Transverse colon (tissue), 4 donors: Measurements from ENCODE around the gene FGF3. TPM values are rescaled to one million over a fixed set of nuclear protein-coding genes. Genes with fewer than 3 reads are reported as not detected.

ENCODE experiments used
- DNase-seq: peaks from one replicate; pipeline ENCODE4 v3.0.0-alpha.2; 2019
- H3K27ac ChIP-seq, 4 donors: fragments of 200-600 bp; sonication (generic); 2 replicates each; pipeline ENCODE4 v1.5.1; 2016 to 2018; ENCODE audit warnings: inconsistent platforms in 4 of 4
- H3K27me3 ChIP-seq: fragments of 200-600 bp; sonication (generic); 2 replicates; pipeline ENCODE4 v1.5.1; 2017; ENCODE audit warnings: inconsistent platforms
- H3K36me3 ChIP-seq, 4 donors: fragments of 200-600 bp; sonication (generic); 2 replicates each; pipeline ENCODE4 v1.5.1; 2017 to 2019; ENCODE audit warnings: inconsistent platforms in 4 of 4
- H3K4me1 ChIP-seq, 4 donors: fragments of 200-600 bp; sonication (generic); 2 replicates each; pipeline ENCODE4 v1.5.1; 2017 to 2020; ENCODE audit warnings: inconsistent platforms in 4 of 4
- H3K4me3 ChIP-seq, 4 donors: fragments of 200-600 bp; sonication (generic); 1 replicate in 1 of 4; 2 replicates in 3 of 4; pipeline versions ENCODE4 v1.5.1 to v1.6.1; 2017 to 2019; ENCODE audit warnings: inconsistent platforms in 4 of 4
- H3K9me3 ChIP-seq, 2 donors: fragments of 200-600 bp; sonication (generic); 2 replicates each; pipeline ENCODE4 v1.5.1; 2017 to 2019; ENCODE audit warnings: inconsistent platforms in 2 of 2
- EP300 ChIP-seq: sonication (generic); formaldehyde crosslinking; IDR thresholded peaks from one replicate; pipeline ENCODE4 v1.6.1; 2017; ENCODE audit warnings: antibody characterized with exemption, low read depth
- POLR2A ChIP-seq: fragments of 450-650 bp; IDR thresholded peaks from one replicate; pipeline ENCODE4 v1.6.1; 2016; ENCODE audit warnings: antibody characterized with exemption, mild to moderate bottlenecking, moderate library complexity
- POLR2AphosphoS5 ChIP-seq, 3 donors: sonication (generic); formaldehyde crosslinking; IDR thresholded peaks; one replicate each; pipeline ENCODE4 v1.6.1; 2016; ENCODE audit warnings: antibody characterized with exemption in 3 of 3
- WGBS, 2 donors: methylation state at CpG; one replicate each; pipeline ENCODE4 v1.1.5; 2018; ENCODE audit warnings: low coverage in 1 of 2; 5-methylcytosine and 5-hydroxymethylcytosine counted together
- in situ Hi-C, 4 donors: fragments of 200-750 bp; cut with MboI; loops; one replicate each; pipeline versions ENCODE4 v1.15.0 to v1.15.1; 2017; ENCODE audit warnings: low sequenced_read_pairs in 3 of 4, low pct_ligation_motif_present in 1 of 4, low pct_unique_long_range_greater_than_20kb in 1 of 4
- intact Hi-C: fragments of 100-400 bp; cut with DNase I; formaldehyde crosslinking; loops from one replicate; pipeline ENCODE4 v1.15.1; 2023; ENCODE audit warnings: low total_unique reads
- total RNA-seq, 4 donors: library from RNA; depleted of rRNA; stranded (reverse); fragments of >200 nt; gene quantifications; one replicate each; pipeline ENCODE4 v1.1.0, GENCODE V29; 2016
- TF ChIP-seq, protein P1 (sequence below), 5 experiments: fragments of 200-600 bp in 3 of 5; fragments of 450-650 bp in 2 of 5; sonication (generic) in 3 of 5; IDR thresholded peaks; 1 replicate in 2 of 5; 2 replicates in 3 of 5; pipeline ENCODE4 v1.5.1; 2016 to 2017; ENCODE audit warnings: antibody characterized with exemption in 5 of 5, inconsistent platforms in 3 of 5, mild to moderate bottlenecking in 2 of 5, moderate library complexity in 1 of 5

FGF3 gene
- total RNA-seq, 4 donors from 2014 or later = not detected

DNA sequence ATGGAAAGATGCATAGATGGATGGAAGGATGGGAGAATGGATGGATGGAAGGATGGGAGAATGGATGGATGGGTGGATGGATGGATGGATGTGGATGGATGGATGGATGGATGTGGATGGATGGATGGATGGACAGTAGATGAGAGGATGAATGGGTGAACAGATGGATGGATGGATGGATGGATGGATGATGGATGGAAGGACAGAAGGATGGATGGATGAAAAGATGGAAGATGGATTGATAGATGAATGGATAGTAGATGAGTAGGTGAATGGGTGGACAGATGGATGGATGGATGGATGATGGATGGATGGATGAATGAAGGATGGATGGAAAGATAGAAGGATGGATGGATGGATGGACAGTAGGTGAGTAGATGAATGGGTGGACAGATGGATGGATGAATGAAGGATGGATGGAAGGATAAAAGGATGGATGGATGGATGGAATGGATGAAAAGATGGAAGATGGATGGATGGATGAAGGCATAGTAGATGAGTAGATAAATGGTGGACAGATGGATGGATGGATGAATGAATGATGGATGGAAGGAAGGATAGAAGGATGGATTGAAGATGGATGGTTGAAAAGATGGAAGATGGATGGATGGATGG lies 15.5 kb downstream of the FGF3 start:
- intact Hi-C loops (no loop called here), in situ Hi-C loops (no loop called here)
- Histone ChIP-seq H3K27me3 (peaks cover 3% of the 10 kb centered on the region), H3K36me3 (no peaks in the 10 kb centered on the region), H3K27ac (no peak overlapping the region), H3K4me1 (no peaks in the 10 kb centered on the region), H3K9me3 (no peaks in the 10 kb centered on the region), H3K4me3 (no peak overlapping the region)
- no peak for DNase-seq
- TF ChIP-seq, protein P1, sequence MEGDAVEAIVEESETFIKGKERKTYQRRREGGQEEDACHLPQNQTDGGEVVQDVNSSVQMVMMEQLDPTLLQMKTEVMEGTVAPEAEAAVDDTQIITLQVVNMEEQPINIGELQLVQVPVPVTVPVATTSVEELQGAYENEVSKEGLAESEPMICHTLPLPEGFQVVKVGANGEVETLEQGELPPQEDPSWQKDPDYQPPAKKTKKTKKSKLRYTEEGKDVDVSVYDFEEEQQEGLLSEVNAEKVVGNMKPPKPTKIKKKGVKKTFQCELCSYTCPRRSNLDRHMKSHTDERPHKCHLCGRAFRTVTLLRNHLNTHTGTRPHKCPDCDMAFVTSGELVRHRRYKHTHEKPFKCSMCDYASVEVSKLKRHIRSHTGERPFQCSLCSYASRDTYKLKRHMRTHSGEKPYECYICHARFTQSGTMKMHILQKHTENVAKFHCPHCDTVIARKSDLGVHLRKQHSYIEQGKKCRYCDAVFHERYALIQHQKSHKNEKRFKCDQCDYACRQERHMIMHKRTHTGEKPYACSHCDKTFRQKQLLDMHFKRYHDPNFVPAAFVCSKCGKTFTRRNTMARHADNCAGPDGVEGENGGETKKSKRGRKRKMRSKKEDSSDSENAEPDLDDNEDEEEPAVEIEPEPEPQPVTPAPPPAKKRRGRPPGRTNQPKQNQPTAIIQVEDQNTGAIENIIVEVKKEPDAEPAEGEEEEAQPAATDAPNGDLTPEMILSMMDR (IDR thresholded peaks at IDR 0.05) = no peak
- TF ChIP-seq EP300 (no peak), POLR2AphosphoS5 (IDR thresholded peaks at IDR 0.05) (no peak), POLR2A (no peak)

DNA sequence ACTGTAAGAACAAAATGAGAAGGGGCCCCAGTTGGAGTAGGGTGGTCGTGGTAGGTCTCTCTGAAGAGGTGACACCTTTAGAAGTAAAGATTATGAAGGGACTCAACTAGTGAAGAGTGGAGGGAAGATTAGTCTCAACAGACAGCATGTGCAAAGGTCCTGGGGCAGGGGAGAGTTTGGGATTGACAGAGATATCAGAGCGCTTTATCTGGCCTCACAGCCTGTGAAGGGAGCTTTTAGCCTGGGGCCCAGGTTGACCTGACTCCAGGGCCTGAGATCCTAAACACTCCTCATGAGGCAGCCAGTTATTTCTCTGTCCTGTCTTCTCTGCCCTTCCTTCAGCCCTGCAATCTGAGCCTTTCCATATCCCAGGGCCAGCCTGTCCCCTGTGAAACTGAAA lies 16.2 kb downstream of the FGF3 start:
- H3K4me3 ChIP-seq = no peak overlapping the region
- no peak overlapping the region for H3K27ac ChIP-seq
- no peaks in the 10 kb centered on the region for H3K27me3 ChIP-seq
- intact Hi-C loops (no loop called here), in situ Hi-C loops (no loop called here)
- H3K36me3 ChIP-seq = no peaks in the 10 kb centered on the region
- TF ChIP-seq POLR2A (no peak), POLR2AphosphoS5 (IDR thresholded peaks at IDR 0.05) (no peak), EP300 (no peak)
- TF ChIP-seq, protein P1 (IDR thresholded peaks at IDR 0.05) = no peak
- no peak for DNase-seq
- no peaks in the 10 kb centered on the region for H3K4me1 ChIP-seq
- WGBS, 2 donors = 67 to 70% methylated on average over 1 to 2 of the region's 2 CpGs
- no peaks in the 10 kb centered on the region for H3K9me3 ChIP-seq

DNA sequence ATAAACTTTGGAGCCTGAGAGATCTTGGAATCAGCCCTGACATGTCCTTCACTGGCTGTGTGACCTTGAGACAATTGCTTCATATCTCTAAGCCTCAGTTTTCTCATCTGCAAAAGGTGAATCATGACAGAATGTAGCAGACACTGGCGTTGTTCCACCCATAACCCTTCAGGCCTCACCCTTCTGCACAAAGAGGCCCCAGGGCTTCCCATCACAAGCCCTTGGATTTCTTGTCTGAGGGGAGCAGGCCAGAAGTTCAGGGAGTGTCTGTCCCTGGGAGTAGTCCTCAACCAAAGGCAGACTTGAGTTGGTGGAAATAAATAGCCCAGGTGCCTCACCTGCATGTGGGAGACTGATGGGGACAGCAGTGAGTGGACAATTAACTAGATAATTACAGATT lies 16.6 kb downstream of the FGF3 start:
- Histone ChIP-seq H3K36me3 (no peaks in the 10 kb centered on the region), H3K9me3 (no peaks in the 10 kb centered on the region), H3K4me1 (no peaks in the 10 kb centered on the region), H3K4me3 (no peak overlapping the region), H3K27me3 (no peaks in the 10 kb centered on the region), H3K27ac (no peak overlapping the region)
- DNase-seq = no peak
- in situ Hi-C loops = no loop called here
- WGBS, 2 donors = 60% methylated on average over 1 of the region's 1 CpG; no CpG with 5 or more reads in 1 of the 2 donors
- intact Hi-C loops = no loop called here
- no peak for TF ChIP-seq POLR2AphosphoS5 (IDR thresholded peaks at IDR 0.05)
- TF ChIP-seq, protein P1 (IDR thresholded peaks at IDR 0.05) = no peak
- no peak for TF ChIP-seq EP300
- no peak for TF ChIP-seq POLR2A

DNA sequence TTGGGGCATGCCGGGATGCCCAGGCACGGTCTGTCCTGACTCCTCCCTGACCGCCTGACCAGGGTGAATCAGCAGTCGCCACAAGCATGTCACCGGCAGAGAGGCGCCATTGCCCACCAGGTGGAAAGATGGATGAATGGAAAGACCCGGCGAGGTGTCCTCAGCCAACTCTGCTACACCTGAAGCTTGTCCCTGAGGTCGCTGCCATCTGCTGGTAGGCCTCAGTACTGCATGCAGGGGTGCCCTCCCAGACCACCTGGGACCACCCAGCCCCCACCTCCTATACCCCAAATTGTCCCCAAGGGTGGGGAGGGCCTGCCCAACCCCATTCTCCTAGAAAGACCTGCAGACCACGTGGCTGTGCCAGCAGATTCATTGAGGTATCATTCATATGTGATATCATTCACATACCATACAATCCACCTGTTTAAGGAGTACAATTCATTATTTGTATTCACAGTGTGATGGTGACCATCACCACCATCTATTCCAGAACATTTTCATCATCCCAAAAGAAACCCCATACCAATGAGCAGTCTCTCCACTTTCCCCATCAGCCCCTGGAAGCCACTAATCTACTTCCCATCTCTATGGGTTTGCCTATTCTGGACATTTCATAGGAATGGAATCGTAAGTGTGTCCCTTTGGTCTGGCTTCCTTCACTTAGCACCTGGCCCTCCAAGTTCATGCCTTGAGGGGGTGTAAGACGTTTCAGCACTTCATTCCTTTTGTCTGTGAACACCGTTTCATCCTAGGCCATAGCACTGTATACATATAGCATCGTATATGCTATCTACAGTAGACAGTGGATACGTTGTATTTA lies 17.5 kb downstream of the FGF3 start:
- intact Hi-C loops (no loop called here), in situ Hi-C loops (no loop called here)
- H3K36me3 ChIP-seq = no peaks in the 10 kb centered on the region
- H3K27me3 ChIP-seq = no peaks in the 10 kb centered on the region
- DNase-seq = no peak
- H3K27ac ChIP-seq = no peak overlapping the region
- H3K4me1 ChIP-seq = no peaks in the 10 kb centered on the region
- H3K4me3 ChIP-seq = no peak overlapping the region
- TF ChIP-seq, protein P1 (IDR thresholded peaks at IDR 0.05) = peak; percentile 47 to 66 (median 63)
- TF ChIP-seq POLR2A = no peak
- WGBS, 2 donors = 35 to 84% methylated on average over 5 to 15 of the region's 15 CpGs
- H3K9me3 ChIP-seq = no peaks in the 10 kb centered on the region
